22Rv1 (cell line): ENCODE data around the gene ALDH1A2.

Experiments
- CTCF ChIP-seq: fragments of 450-650 bp; IDR thresholded peaks from 2 replicates; pipeline ENCODE4 v1.5.1; 2017; ENCODE audit warnings: mild to moderate bottlenecking
- ZFX ChIP-seq: fragments of 450-650 bp; IDR thresholded peaks from 2 replicates; pipeline ENCODE4 v1.6.1; 2017; ENCODE audit warnings: antibody characterized with exemption, borderline replicate concordance

- TF ChIP-seq CTCF (no peak), ZFX (no peak)
Observed at GRCh38 chr15:58026051-58026450, 39.5 kb downstream of the ALDH1A2 start.
